GM18519 (cell line): ENCODE data around the gene GARNL3.

Experiments
- ATAC-seq: cut with Tn5 transposase; IDR thresholded peaks from one replicate; pipeline ENCODE4 v1.9.1; 2021; ENCODE audit warnings: mild to moderate bottlenecking, moderate library complexity; ENCODE audit not compliant: unreplicated experiment, low FRiP score

Gene GARNL3

GRCh38 chr9:127277099-127277498 is 12.5 kb downstream of the GARNL3 start:
- no peak for ATAC-seq

DNA sequence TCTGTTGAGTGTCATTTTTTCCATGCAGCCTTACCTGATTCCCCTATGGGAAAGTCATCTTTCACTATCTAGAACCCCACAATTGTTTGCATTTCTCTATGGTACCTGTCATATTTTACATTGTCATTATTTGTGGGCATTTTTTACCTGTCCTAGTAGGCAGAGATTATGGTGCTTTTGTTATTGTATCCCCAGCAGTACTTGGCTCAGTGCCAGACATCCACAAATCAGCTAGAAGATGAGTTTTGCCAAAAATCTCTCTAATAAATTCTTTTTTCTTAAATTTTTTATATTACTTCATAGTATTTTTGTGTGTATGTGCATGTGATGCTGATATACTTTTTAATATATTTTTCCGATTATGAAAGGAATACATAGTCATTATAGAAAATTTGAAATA is 13.2 kb downstream of the GARNL3 start:
- no peak for ATAC-seq

GRCh38 chr9:127278372-127278771 is 13.8 kb downstream of the GARNL3 start:
- no peak for ATAC-seq

GRCh38 chr9:127279717-127280285 is 15.2 kb downstream of the GARNL3 start:
- ATAC-seq = no peak

GRCh38 chr9:127280880-127281660 is 16.5 kb downstream of the GARNL3 start:
- ATAC-seq = no peak

DNA sequence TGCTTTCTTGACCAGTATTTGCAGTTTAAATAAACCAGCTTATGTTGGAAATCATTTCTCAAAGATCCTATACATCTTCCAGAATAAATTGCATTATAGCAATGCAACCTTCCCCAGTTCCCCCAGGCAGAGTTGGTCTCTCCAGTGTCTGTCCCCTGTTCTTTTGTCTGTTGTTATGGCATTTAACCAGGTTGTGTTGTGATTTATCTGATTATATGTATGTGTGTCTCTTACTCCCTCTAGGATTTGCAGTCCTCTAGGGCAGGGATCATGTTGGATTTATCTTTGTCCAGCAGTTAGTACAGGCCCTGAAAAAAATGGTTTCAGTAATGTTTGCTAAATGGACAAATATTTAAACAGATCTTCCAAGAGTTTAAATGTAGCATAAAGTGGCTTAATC is 17.3 kb downstream of the GARNL3 start:
- ATAC-seq = no peak

DNA sequence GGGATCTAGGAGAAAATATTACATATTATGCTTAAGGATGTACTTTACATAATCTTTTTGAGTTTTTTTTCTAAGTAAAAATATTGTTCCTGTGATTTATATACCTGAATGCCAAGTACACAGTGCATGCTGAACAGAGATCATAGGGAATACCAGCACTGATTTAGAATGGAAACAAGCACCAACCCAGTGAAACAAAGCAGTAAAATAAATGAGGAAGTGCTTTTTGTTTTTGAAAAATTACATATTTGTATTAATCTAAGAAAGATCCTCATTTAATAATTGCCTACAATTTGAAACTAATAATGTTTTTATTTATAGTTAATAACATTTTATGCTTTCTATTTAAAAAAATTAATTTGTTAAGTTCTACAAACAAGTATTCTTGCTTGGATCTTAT is 18.0 kb downstream of the GARNL3 start:
- no peak for ATAC-seq

GRCh38 chr9:127283135-127283534 is 18.6 kb downstream of the GARNL3 start:
- no peak for ATAC-seq

DNA sequence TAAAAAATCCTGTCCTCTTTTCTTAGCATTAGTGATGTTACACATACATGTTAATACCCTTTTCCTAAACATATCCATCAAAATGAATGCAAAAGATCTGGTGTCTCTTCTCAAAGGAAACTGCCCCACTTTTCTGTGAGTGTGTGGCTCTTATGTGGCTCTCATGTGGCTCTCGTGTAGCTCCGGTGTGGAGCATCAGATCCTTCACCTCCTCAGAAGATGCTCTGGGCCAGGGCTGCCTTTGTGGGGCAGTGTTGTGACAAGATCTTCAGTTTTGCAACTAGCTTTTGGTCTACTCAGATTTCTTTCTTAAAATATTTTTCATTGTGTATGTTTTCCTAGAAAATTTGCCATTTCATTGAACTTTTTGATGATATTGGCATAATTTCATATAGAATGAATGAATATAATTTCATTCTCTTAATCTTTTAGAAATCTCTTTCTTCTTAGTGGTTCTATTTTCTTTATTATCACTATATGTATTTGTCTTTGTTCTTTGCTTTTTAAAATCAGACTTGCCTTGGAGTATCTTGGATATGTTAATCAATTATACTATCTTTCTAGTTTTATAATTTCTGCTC is 19.4 kb downstream of the GARNL3 start:
- ATAC-seq = no peak

DNA sequence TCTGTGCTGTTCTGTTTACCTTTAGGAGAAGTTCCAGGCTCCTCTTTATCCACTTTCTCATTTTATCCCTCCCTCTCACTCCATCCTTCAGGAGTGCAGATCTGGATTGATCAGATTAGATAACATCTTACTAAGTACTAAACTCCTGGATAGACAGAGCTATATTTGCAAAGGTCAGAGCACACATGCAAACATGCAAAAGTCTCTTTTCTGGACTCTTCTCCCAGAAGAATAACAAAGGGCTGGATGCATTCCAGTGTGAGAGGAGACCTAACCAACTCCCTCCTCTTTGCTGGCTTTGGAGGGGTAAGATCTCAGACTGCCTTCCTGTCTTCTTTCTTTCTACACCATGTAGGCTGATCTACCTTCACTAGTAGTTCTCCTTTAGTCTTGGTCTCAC is 21.4 kb downstream of the GARNL3 start:
- ATAC-seq = no peak

DNA sequence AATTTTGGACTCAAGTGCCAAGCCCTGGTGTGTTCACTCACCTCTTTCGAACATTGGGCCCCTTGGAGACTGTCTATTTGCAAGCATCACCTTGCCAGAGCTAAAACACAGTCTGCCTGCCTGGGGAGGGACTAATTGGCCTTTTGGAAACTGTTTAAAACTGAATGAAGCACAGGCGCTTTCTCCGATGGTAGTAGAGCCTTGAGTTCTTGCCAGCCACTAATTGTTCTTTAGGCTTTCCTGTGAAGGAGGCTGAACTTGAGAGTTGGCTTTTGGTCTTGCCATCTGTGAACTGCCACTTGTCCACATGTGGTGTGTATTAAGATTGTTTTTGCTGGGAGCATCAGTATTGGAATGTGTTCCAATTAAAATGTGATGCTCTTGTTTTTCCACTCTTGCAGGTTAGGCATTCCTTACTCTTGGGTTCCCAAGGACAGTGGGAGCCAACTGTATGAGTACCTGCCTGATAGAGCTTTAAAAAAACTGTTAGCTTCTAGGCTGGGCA is 26.0 kb downstream of the GARNL3 start:
- no peak for ATAC-seq

- ATAC-seq = no peak
Observed at GRCh38 chr9:127291246-127291778, 26.7 kb downstream of the GARNL3 start.

DNA sequence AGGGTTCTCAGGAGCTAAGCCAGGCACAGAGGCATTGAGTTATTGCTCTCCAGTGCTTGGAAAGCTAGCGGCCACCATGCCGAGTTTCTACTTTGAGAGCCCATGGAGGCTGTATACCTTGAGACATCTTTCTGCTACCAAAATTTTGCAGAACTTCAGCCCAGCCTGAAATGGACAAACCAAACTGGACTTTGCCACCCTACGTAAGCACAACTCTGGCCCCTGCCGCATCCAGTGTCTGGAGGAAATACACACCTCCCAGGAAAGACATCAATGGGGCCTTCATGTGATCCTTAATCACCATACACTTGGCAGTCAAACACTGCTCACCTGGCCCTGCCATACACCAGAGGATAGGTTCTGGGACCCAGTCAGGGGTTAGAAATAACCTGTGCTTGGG is 27.8 kb downstream of the GARNL3 start:
- no peak for ATAC-seq

DNA sequence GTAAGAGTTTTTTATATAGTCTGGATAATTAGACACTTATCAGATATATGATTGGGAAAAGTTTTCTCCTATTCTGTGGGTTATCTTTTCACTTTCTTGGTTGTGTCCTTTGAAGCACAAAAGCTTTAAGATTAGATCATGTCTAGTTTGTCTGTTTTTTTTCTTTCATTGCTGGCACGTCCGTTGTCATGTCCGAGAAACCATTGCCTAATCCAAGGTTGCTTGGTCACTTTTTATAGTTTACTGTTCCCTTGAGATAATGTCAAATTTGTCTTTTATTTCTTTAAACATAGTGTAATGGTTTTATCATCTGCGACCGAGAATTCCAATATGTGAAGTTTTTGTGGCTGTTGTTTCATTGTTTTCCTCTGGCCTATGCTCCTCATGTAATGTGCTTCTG is 28.8 kb downstream of the GARNL3 start:
- no peak for ATAC-seq

DNA sequence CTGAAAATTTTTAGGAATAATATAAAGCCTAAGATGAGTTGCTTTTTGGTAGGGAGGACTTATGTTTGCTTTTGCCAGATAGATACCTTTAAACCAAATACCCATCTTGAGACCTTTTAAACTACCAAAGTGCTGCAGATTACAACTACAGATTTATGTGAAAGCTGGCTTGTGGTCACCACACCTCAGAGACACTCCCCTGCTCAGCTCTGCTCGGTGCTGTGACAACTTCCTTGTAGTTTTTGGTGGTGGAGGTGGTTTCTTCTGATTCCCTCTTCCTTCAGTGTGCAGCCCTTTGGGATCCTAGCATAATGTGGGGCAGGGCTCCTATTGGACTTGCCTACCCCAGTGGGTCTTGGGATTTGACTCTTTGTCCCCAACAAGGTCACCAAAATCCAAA is 29.2 kb downstream of the GARNL3 start:
- ATAC-seq = no peak

- no peak for ATAC-seq
Observed at GRCh38 chr9:127295005-127295404, 30.4 kb downstream of the GARNL3 start.

DNA sequence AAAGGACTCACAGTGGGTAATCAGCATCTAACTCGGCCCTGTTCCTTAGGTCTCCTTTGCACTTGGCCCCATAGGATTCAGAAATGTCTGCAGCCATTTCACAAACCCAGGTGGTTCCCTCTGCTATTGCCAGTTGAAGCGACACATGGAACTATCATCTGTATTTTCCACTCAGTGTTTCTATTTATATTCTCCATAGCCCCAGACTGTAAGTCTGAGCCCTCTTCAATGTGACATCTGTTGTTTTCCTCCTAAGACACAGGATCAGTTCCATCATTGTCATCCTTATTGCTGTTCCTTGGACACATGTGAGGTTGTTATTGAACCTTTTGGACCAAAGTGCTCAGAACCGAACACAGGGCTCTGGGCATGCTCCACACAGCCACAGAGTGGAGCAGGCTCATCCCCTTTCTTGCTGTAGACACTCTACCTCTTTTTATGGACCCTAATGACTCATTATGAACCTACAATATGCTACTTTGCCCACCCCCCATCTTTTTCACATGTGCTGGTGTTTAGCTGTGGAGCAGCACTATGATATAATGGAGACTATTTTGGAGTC is 36.4 kb downstream of the GARNL3 start:
- no peak for ATAC-seq

- ATAC-seq = no peak
Observed at GRCh38 chr9:127303830-127304229, 39.3 kb downstream of the GARNL3 start.

DNA sequence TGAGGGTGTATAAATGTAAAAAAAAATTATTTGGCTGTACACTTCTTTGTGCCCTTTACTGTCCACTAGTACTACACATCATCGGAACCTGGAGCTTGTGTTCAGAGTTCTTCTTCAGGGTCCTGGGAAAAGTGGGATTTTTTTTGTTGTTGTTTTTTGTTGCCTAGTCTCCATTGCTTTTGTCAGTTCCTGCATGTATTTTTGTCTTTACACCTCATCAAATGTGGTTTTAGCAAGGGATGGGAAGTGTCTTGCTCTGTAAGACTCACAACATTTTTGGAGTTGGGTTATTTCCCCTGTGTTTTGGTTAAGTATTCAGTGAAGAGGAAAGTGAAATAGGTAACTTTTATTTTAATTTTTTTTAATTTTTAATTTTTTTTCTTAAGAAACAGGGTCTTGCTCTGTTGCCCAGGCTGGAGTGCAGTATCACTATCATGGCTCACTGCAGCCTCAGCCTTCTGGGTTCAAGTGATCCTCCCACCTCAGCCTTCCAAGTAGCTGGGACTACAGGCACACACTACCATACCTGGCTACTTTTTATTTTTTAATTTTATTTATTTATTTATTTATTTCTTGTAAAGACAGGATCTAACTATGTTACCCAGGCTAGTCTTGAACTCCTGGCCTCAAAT is 40.7 kb downstream of the GARNL3 start:
- ATAC-seq = no peak

DNA sequence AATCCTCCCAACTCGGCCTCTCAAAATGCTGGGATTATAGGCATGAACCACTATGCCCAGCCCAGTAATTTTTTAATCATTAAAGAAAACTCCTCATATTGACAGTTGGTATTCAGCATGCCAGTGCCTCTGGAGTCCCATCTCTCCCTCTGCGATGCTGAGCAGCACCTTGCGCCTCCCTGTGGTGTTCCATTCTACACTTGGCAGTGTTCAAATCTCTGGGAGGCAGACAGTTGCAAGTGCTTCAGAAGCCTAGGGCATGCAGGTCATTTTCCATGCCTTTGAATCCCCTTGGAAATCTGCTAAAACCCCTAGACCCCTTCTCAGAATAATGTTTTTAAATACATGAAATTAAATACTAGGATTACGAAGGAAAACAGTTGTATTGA is 41.3 kb downstream of the GARNL3 start:
- ATAC-seq = no peak

GRCh38 chr9:127307802-127308201 is 43.2 kb downstream of the GARNL3 start:
- no peak for ATAC-seq
